Caco-2 (cell line): Measurements from ENCODE around the gene METTL25B. TPM values are rescaled to one million over a fixed set of nuclear protein-coding genes. Genes with fewer than 3 reads are reported as not detected.
A peak's percentile ranks its signal among the peaks of the same experiment; 100 is the strongest.

Source experiments
- BruUV-seq: library from RNA; stranded (reverse); fragments of 400-500 nt; replicated peaks from 2 replicates; lab custom pipeline; 2021; lab: Mats Ljungman, UMichigan
- CTCF ChIA-PET: fragments of 300-600 bp; sonication (Branson Sonifier 250); formaldehyde crosslinking; loops from one replicate; lab custom pipeline; 2022; ENCODE audit warnings: antibody characterized with exemption; lab: Charles Lee
- POLR2A ChIA-PET: fragments of 300-600 bp; sonication (Branson Sonifier 250); formaldehyde crosslinking; loops from one replicate; lab custom pipeline; 2022; ENCODE audit warnings: antibody characterized with exemption; lab: Charles Lee
- DNase-seq, 2 experiments: peaks; one replicate each; pipeline versions ENCODE4 v3.0.0 to v3.0.0-alpha.2; 2020 to 2022
- H3K27me3 ChIP-seq: replicated peaks from 2 replicates; pipeline ENCODE4 v1.6.0; 2011; ENCODE audit warnings: low read length; ENCODE audit not compliant: control insufficient read depth, insufficient read depth
- H3K36me3 ChIP-seq: 2 replicates; pipeline ENCODE4 v1.5.1; 2011; ENCODE audit warnings: low read length; ENCODE audit not compliant: control insufficient read depth, insufficient read depth
- H3K4me1 ChIP-seq: fragments of 250-450 bp; sonication (Bioruptor Pico); 2 replicates; pipeline ENCODE4 v1.5.1; 2020; ENCODE audit warnings: mild to moderate bottlenecking
- H3K4me3 ChIP-seq: 2 replicates; pipeline ENCODE4 v1.5.1; 2011; ENCODE audit warnings: low read depth, mild to moderate bottlenecking, control low read depth, low read length
- H3K9me3 ChIP-seq: fragments of 250-450 bp; sonication (Bioruptor Pico); 2 replicates; pipeline ENCODE4 v1.5.1; 2020; ENCODE audit warnings: mild to moderate bottlenecking, moderate library complexity
- H3K27ac Mint-ChIP-seq: one replicate; pipeline ENCODE4 v1.8.0; 2022; ENCODE audit warnings: mixed read lengths; ENCODE audit not compliant: unreplicated experiment
- H3K27me3 Mint-ChIP-seq: one replicate; pipeline ENCODE4 v1.8.0; 2022; ENCODE audit warnings: mixed read lengths; ENCODE audit not compliant: insufficient read depth, unreplicated experiment
- H3K36me3 Mint-ChIP-seq: one replicate; pipeline ENCODE4 v1.8.0; 2022; ENCODE audit warnings: mild to moderate bottlenecking, mixed read lengths; ENCODE audit not compliant: insufficient read depth, unreplicated experiment
- H3K4me1 Mint-ChIP-seq: one replicate; pipeline ENCODE4 v1.8.0; 2022; ENCODE audit warnings: low read depth, mixed read lengths; ENCODE audit not compliant: unreplicated experiment
- H3K4me3 Mint-ChIP-seq: one replicate; pipeline ENCODE4 v1.8.0; 2022; ENCODE audit warnings: mild to moderate bottlenecking, moderate library complexity, mixed read lengths; ENCODE audit not compliant: unreplicated experiment
- H3K9me3 Mint-ChIP-seq: one replicate; pipeline ENCODE4 v1.8.0; 2022; ENCODE audit warnings: mixed read lengths; ENCODE audit not compliant: unreplicated experiment
- intact Hi-C: fragments of 100-400 bp; cut with micrococcal nuclease; formaldehyde crosslinking; loops from one replicate; pipeline ENCODE4 v1.10.0; 2022; ENCODE audit not compliant: unreplicated experiment
- total RNA-seq: library from RNA; stranded (reverse); gene quantifications from 2 replicates; pipeline ENCODE4 v1.2.3, GENCODE V29; 2022
- TF ChIP-seq, protein P1 (sequence below), 2 experiments: fragments of 200-600 bp in 1 of 2; IDR thresholded peaks; 1 replicate in 1 of 2; 2 replicates in 1 of 2; pipeline versions ENCODE4 v1.5.1 to v1.8.0; 2011 to 2022; ENCODE audit warnings: antibody characterized with exemption in 1 of 2, control low read depth in 1 of 2, inconsistent platforms in 1 of 2, low read depth in 1 of 2, low read length in 1 of 2, mild to moderate bottlenecking in 1 of 2, moderate library complexity in 1 of 2; ENCODE audit not compliant: insufficient read depth in 1 of 2, severe bottlenecking in 1 of 2, unreplicated experiment in 1 of 2

Gene METTL25B
- total RNA-seq, 1 experiment from 2014 or later: 26.6 TPM

DNA sequence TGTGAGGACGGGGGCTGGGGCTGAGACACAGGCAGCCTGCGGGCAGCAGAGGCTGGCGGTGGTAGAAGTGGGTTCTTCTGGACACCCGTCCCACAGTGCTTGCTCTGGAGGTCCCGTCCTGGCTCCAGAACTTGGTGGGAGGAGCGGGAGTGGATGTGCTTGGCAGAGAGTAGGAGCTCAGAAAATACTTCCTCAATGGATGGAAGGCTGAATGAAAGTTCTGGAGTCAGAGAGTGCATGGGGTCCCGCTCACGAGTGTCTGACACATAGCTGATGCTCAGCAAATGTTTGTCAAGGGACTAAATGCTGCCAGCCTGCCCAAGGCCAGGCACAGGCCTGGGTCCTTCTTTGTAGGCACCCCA, 37.6 kb upstream of the METTL25B start:
- H3K36me3 Mint-ChIP-seq: peaks cover 4% of the 10 kb centered on the region
- H3K4me3 ChIP-seq: no peak overlapping the region

DNA sequence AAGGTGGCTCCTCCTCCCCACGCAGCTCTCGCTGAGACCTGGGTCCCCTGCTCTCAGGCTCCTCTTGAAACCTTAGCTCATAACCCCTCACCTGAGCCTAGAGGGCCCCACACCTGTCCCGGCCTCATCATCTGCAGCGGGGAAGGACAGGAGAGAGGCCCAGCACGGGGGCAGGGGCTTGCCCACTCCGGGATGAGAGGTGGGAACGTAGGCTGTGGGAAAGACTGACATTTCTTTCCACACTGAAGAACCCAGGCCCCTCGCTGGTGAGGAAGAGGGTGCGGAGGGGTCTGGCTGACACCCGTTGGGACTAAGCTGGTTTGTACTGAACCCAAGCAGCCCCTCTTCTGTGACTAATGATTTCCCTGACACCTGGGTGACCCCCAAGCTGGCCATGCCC, 37.1 kb upstream of the METTL25B start:
- POLR2A ChIA-PET: interaction anchor here (2.5 to 2.7 kb wide), 2 partner anchors 14 to 15 kb away, joined by 19 to 24 read pairs; partner anchors contain the start of genes CRABP2 and NES
- Histone ChIP-seq H3K4me3 (no peak overlapping the region), H3K36me3 (no peaks in the 10 kb centered on the region), H3K27me3 (no peaks in the 10 kb centered on the region), H3K4me1 (peaks cover 49% of the 10 kb centered on the region), H3K9me3 (no peaks in the 10 kb centered on the region)
- Mint-ChIP-seq H3K4me3 (no peak overlapping the region), H3K27ac (no peak overlapping the region), H3K36me3 (peaks cover 4% of the 10 kb centered on the region), H3K27me3 (no peaks in the 10 kb centered on the region), H3K9me3 (no peaks in the 10 kb centered on the region), H3K4me1 (peaks cover 23% of the 10 kb centered on the region)
- no peak for DNase-seq
- TF ChIP-seq, protein P1, sequence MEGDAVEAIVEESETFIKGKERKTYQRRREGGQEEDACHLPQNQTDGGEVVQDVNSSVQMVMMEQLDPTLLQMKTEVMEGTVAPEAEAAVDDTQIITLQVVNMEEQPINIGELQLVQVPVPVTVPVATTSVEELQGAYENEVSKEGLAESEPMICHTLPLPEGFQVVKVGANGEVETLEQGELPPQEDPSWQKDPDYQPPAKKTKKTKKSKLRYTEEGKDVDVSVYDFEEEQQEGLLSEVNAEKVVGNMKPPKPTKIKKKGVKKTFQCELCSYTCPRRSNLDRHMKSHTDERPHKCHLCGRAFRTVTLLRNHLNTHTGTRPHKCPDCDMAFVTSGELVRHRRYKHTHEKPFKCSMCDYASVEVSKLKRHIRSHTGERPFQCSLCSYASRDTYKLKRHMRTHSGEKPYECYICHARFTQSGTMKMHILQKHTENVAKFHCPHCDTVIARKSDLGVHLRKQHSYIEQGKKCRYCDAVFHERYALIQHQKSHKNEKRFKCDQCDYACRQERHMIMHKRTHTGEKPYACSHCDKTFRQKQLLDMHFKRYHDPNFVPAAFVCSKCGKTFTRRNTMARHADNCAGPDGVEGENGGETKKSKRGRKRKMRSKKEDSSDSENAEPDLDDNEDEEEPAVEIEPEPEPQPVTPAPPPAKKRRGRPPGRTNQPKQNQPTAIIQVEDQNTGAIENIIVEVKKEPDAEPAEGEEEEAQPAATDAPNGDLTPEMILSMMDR (IDR thresholded peaks at IDR 0.05; ENCODE audit: insufficient read depth in 1 of 2, low read depth in 1 of 2, low read length in 1 of 2, severe bottlenecking in 1 of 2, unreplicated experiment in 1 of 2): no peak
- BruUV-seq: no TSS peak
- intact Hi-C loops: no loop called here
- CTCF ChIA-PET: interaction anchor here (1.2 to 5.2 kb wide), 7 partner anchors 9 to 36 kb away, joined by 4 to 262 read pairs (median 24); partner anchors contain the start of genes CRABP2, ISG20L2, METTL25B and NES

More for the DNA sequence above, 37.6 kb upstream of the METTL25B start:
- intact Hi-C loops: no loop called here
- Mint-ChIP-seq H3K9me3 (no peaks in the 10 kb centered on the region), H3K4me3 (no peak overlapping the region), H3K27me3 (no peaks in the 10 kb centered on the region), H3K27ac (no peak overlapping the region), H3K4me1 (peaks cover 23% of the 10 kb centered on the region)
- H3K9me3 ChIP-seq: no peaks in the 10 kb centered on the region
- TF ChIP-seq, protein P1 (IDR thresholded peaks at IDR 0.05; ENCODE audit: insufficient read depth in 1 of 2, low read depth in 1 of 2, low read length in 1 of 2, severe bottlenecking in 1 of 2, unreplicated experiment in 1 of 2): no peak
- no peaks in the 10 kb centered on the region for H3K36me3 ChIP-seq
- BruUV-seq: no TSS peak
- POLR2A ChIA-PET: interaction anchor here (2.5 to 2.7 kb wide), 2 partner anchors 14 to 16 kb away, joined by 19 to 24 read pairs; partner anchors contain the start of genes CRABP2 and NES
- no peaks in the 10 kb centered on the region for H3K27me3 ChIP-seq
- CTCF ChIA-PET: interaction anchor here (1.2 to 5.2 kb wide), 10 partner anchors 8 to 237 kb away, joined by 4 to 262 read pairs (median 16); partner anchors contain the start of genes CRABP2, ISG20L2, METTL25B and NES
- no peak for DNase-seq
- peaks cover 49% of the 10 kb centered on the region for H3K4me1 ChIP-seq

GRCh38 chr1:156691665-156692440, 36.4 kb upstream of the METTL25B start:
- intact Hi-C loops: no loop called here
- TF ChIP-seq, protein P1 (IDR thresholded peaks at IDR 0.05; ENCODE audit: insufficient read depth in 1 of 2, low read depth in 1 of 2, low read length in 1 of 2, severe bottlenecking in 1 of 2, unreplicated experiment in 1 of 2): no peak
- no TSS peak for BruUV-seq
- POLR2A ChIA-PET: interaction anchor here (2.5 kb wide), 1 partner anchor 15 kb away, joined by 24 read pairs; the partner anchor contains the start of gene NES
- Histone ChIP-seq H3K27me3 (no peaks in the 10 kb centered on the region), H3K4me3 (no peak overlapping the region), H3K36me3 (no peaks in the 10 kb centered on the region), H3K9me3 (no peaks in the 10 kb centered on the region), H3K4me1 (peaks cover 49% of the 10 kb centered on the region)
- Mint-ChIP-seq H3K4me3 (no peak overlapping the region), H3K36me3 (peaks cover 4% of the 10 kb centered on the region), H3K9me3 (no peaks in the 10 kb centered on the region), H3K27ac (peak overlapping the region; percentile 53), H3K27me3 (no peaks in the 10 kb centered on the region), H3K4me1 (peaks cover 23% of the 10 kb centered on the region)
- DNase-seq: no peak
- CTCF ChIA-PET: interaction anchor here (0.5 to 5.2 kb wide), 7 partner anchors 9 to 236 kb away, joined by 3 to 262 read pairs (median 4); partner anchors contain the start of genes CRABP2, ISG20L2, METTL25B and NES
